AG08395 (cell line): ENCODE results near the gene HHLA2.
"Not testable (repeated sequence)": the region's sequence is repeated elsewhere in the genome, so short reads cannot be mapped to it uniquely, and the experiment has no call there.

Experiments
- DNase-seq: peaks from one replicate; pipeline ENCODE4 v3.0.0; 2012; ENCODE audit warnings: mixed read lengths, low spot score

HHLA2 gene

DNA sequence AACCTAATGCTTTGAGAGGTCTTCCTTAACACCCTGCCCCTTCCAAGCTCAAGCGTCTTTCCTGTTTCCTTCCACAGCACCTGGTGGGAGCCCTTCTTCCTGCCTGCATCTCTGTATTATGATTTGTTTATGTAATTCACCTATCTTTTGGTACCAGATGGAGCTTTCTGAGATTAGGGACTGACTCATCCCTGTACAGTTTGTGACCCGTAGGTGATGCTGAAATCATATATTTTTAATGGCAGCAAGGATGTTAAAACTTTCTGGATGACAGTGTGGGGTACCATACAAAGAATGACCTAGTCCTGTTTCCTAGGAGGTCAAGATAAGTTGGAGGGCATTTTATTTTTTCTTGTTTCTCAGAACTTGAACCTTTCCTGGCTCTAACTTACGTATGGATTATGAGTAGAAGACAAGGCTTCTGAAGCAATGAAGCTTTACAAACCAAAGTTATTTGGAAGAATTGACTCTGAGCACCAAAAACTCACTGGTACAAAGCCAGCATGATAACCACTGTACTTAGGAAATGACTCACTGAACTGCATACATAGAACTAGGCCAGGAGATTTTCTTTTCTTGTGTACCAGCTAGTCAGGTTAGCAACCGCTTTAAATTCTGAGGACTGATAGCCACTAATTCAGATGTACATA lies 46.6 kb downstream of the HHLA2 start:
- peak; percentile 13 for DNase-seq

GRCh38 chr3:108343491-108343890 lies 47.1 kb downstream of the HHLA2 start:
- no peak for DNase-seq

DNA sequence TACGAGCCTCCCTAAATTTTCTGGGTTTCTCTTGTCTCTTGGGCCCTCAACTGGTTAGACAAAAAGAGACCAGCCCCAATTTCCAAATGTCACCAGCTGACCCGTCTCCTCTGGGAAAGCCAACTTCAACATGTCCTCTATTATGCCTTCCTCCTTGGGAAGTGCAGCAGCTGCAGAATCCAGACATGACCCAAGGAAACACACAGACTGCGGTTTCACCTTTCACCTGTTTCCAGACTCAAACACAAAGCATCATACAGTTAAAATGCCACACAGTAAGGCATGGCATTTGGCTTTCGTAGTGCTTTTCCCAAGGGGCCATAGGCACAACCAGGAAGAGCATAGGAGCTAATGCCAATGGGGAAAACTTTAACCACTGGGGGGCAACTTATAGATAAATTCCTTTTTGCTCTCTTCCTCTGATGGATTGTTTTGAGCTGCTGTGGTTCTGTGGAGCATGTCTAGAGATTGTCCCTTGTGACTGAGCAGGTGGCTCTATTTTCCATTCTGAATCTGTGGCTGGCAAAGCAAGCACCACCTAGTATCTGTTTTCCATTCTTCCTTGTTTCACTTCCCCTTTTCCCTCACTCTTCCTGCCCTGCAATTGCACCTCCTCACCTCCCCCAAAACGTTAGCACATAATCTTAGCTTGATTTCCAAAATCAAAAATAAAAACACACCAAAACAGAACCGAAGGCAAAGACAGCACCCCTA lies 49.3 kb downstream of the HHLA2 start:
- no peak for DNase-seq

DNA sequence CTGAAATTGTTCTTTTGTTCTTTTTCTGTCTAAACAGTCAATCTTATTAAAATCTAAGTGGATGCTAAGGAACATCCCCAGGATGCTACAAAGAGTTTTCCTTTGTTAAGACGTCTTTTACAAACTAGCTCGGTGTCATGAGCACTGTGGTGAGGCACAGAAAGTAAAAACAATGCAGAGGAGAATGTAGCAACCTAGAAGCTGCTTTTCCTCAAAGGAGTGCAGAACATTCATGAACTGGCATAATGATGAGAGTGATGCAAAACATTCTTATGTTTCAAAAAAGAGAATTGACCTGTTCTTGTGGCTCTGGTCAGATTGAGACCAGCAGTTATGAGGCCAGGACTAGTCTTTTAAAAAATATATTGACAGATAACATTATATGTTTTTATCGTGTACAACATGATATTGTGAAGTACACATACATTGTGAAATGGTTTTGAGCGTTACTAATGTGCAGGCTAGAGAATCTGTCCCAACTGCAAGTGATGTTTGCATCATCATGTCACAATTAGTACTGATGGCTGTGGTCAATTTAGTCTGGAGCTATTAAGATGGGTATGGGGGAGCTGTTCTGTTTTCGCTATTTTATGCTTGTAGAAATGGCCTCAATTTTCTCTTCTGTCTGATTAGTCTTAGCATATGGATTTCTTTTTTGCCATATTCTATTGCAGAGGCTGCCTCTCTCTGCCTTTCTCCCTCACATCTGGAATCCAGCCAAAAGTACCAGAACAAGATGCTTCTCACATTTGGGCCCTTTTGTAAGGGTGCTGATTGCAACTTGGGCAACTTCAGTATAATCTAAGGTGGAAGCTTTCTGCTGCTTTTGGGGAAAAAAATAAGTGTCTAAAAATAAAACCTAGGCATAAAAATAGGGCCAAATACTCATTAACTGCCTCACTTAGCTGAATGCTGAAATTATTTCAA lies 50.2 kb downstream of the HHLA2 start:
- DNase-seq: no peak

DNA sequence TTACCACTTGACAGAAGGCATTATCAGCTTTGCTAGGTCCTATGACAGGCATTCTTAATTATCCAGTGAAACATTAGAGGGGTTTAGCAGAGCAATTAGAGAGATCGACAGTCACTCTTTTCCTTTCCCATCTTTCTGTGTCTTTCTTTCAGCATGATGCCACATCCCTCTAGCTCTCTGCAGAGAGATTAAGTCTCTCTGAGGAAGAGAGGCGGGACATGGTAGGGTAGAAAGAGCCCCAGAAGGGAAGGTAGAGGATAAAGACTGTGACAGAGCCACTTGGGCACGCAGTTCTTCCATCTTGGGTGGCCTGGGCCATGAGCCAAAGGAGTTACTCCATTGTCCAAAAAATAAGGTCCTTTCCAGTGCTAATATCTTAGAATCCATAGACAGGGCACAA lies 55.8 kb downstream of the HHLA2 start:
- DNase-seq: no peak

- DNase-seq: no peak
These were observed 58.2 kb downstream of the HHLA2 start for GRCh38 chr3:108354562-108354961.

DNA sequence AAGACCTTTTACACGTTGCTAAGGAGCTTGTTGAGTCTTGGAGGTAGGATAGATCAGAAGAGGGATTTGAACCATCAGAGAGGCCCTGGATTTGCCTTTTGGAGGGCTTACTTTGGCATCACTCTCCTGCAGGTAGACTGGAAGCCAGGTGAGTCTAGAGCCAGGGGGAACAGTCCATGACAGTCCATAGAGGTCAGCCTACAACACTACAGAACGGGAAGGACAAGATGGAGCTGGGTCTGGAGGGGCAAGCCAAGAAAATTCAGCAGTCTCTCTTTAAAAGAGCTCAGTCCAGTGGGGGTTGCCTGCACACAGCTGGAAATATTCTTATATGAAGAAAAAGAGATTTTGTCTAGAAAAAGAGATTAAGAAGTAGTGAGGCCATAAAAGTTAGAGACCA lies 60.7 kb downstream of the HHLA2 start:
- no peak for DNase-seq

DNA sequence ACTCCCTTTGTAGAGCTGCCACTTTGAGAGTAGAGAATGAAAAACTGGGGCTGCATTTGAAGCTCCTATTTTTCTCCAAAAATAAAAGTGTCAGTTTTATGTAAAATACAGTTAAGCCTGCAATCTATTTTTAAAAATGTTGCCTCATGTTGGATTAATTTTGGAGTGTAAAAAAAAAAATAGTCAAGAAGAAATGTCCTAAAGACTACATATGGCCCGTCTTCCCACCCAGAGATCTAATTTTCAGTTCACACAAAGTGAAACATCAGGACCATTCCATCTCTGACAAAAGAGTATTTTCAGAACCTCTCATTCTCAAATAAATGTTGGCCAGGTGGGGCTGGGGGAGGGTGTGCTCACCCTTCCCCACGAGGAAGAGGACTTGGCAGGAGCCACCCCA lies 62.7 kb downstream of the HHLA2 start:
- no peak for DNase-seq

- DNase-seq: no peak
These were observed 79.7 kb downstream of the HHLA2 start for GRCh38 chr3:108376026-108376425.

DNA sequence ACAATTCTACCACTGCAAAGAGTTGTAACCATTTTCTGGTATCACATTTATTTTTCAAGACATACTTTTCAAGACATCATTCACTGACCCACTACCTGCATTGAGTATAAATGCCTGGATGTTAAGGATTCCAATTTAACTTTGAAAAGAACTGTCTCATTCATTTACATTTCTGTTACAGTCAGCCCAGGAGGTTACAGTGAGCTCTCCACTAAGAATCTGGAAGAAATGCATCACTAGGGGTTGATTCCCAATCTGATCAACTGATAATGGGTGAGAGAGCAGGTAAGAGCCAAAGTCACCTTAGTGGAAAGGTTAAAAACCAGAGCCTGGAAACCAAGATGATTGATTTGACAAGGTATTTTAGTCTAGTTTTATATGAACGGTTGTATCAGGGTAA lies 81.0 kb downstream of the HHLA2 start:
- DNase-seq: no peak

DNA sequence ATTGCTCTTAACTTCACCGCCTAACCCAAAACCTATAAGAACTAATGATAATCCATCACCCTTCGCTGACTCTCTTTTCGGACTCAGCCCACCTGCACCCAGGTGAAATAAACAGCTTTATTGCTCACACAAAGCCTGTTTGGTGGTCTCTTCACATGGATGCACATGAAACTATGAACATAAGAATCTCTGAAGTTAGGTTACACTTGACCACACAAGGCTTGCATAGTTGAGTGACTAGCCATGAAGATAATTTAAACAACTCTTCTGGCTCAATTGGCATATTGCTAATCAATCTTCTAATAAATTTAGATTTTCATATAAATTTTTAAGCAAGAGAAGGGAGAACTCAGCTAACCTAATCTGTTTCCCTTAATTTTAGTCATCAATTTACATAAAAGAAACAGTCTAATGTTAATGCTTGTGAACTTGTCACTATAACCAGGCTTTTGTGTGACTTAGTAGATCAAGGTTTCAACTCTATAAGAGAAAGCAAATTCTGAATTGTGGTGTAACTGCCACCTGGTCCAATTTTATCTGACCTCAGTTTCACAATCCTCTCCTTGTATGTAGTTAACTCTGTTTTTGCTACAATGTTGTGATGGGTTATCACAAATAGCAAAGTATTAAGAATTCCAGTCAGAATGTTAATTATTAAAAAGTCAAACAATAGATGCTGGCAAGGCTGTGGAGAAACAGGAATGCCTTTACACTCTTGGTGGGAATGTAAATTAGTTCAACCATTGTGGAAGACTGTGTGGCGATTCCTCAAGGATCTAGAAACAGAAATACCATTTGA lies 82.0 kb downstream of the HHLA2 start:
- DNase-seq: no peak

DNA sequence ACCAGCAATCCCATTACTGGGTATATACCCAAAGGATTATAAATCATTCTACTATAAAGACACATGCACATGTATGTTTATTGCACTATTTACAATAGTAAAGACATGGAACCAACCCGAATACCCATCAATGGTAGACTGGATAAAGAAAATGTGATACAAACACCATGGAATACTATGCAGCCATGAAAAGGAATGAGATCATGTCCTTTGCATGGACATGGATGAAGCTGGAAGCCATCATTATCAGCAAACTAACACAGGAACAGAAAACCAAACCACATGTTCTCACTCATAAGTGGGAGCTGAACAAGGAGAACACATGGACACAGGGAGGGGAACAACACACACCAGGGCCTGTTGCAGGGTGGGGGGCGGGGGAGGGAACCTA lies 82.6 kb downstream of the HHLA2 start:
- DNase-seq: not testable (repeated sequence)

DNA sequence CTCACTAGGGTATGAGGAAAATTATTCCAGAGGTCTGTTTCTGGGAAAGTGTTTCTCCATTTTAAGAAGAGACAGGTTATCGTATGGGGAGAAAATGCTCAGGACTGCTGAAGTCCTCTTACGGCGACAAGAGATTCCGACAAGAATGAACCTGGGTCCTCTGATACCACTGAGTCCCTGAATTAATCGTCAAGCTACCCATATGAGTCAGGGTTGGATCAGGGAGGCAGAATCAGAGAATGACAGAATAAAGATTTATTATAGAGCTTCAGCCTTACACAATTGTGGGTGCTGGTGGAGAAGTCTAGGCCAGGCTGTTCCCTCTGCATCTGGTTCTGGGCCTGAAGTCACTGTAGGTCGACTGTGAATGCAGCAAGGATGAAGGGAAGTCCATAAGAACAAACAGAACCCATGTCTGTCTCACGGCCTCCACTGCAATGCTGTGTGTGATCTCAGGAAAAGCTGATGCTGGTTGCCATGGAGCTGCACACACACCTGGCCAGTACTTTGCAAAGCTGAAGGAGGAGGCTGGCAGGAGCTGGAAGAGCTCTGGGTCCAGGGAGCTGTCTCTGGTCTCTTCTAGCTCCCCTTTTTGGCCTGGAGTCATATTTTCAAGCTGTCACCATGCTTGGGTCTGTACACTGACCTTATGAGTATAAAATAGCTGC lies 83.9 kb downstream of the HHLA2 start:
- no peak for DNase-seq

DNA sequence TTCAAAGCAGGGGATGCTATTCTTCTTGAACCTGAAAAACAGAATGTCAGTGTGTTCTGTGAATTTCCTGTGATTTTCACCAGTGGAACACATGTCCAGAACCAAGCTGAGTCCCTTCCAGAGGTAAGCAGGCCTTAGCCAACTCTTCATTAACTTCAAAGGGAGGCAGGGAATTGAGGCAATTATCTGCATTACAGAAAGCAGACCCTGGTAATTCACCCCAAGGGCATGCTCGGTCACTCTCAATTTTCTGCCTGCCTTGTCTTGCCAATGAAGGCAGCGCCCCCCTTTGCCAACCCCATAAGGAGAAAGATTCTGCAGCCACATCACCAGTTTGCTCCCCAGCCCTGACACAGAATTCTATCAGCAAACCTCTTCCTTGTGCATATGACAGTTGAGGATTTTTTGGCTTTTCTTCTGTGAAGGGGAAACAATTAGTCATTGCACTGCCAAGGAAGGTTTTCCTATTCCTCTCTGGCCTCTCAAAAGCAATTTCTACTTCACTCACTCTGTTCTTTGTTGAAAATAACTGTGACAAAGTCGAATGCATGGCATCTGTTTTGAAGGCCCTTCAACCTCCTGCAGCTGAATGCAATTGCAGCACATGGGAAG lies 85.3 kb downstream of the HHLA2 start:
- no peak for DNase-seq

- DNase-seq: no peak
These were observed 87.0 kb downstream of the HHLA2 start for GRCh38 chr3:108383306-108383705.

- DNase-seq: no peak
These were observed 90.7 kb downstream of the HHLA2 start for GRCh38 chr3:108387063-108387462.

GRCh38 chr3:108388136-108389132 lies 92.1 kb downstream of the HHLA2 start:
- DNase-seq: no peak

DNA sequence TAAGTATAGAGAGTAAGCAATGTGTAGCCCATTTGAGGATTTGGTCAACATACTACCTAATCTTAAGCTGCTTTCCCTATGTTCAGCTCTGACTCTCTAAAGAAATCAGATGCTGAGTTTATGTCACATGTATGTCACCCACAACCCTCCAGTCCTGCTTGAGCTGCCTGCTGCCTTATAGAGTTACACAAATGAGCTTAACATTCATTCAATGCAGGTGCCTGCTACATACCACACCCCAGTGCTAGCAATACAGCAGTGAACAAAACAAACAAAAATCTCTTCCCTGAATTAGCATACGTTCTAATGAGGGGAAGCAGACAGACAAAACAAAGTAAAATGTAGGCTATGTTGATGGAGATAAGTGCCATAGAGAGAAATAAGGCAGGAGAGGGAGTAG lies 93.0 kb downstream of the HHLA2 start:
- DNase-seq: no peak

DNA sequence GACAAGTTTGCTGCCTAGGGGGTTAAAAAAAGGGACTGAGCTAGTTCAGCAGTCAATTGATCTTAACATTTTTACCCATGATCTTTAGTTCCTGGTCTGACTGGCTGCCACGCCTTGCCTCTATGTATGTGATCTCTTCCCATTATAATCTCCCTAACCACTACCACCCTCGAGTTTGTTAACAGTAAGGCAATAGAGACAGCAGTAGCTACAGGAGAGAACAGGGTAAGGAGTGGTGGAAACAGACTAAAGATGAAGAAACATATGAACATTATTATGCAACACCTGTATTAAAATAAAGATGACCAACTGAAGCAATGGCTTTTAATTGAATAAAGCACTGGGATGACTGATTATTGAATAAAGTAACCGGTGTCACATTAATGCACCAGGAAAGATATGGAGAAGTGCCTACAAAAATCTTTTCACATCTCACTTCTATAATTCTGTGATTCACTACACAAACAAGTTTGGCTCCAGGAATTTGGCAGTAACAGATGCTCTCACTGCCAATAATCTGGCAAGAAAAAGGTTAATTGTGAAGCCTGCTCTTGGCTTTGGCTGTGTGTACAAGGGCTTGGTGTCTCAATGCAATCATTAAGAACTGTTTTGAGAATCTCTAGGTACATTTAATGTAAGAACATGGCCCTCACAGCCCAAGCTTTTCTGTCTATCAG lies 95.7 kb downstream of the HHLA2 start:
- no peak for DNase-seq
